ENCODE results near the gene DPP7.

The DPP7 gene

DNA sequence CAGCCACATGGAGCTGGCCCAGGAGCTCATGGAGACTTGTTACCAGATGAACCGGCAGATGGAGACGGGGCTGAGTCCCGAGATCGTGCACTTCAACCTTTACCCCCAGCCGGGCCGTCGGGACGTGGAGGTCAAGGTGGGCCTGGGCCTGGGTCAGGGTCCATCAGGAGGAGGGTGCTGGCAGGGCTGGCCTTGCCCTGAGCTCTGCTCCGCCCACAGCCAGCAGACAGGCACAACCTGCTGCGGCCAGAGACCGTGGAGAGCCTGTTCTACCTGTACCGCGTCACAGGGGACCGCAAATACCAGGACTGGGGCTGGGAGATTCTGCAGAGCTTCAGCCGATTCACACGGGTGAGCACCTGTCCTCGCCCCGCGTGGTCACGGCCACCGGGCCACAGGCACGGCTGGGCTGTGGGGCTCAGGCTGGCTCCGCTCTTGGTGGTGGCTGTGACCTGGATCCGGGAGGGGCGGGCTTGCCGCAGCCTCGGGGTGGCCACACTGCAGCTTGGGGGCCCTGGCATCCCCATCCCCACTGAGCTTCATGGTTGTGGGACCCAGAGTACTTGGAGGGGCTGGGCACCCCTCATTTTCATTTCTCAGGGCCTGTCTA, 7.1 kb downstream of the DPP7 start:
- TF ChIP-seq, protein P1, sequence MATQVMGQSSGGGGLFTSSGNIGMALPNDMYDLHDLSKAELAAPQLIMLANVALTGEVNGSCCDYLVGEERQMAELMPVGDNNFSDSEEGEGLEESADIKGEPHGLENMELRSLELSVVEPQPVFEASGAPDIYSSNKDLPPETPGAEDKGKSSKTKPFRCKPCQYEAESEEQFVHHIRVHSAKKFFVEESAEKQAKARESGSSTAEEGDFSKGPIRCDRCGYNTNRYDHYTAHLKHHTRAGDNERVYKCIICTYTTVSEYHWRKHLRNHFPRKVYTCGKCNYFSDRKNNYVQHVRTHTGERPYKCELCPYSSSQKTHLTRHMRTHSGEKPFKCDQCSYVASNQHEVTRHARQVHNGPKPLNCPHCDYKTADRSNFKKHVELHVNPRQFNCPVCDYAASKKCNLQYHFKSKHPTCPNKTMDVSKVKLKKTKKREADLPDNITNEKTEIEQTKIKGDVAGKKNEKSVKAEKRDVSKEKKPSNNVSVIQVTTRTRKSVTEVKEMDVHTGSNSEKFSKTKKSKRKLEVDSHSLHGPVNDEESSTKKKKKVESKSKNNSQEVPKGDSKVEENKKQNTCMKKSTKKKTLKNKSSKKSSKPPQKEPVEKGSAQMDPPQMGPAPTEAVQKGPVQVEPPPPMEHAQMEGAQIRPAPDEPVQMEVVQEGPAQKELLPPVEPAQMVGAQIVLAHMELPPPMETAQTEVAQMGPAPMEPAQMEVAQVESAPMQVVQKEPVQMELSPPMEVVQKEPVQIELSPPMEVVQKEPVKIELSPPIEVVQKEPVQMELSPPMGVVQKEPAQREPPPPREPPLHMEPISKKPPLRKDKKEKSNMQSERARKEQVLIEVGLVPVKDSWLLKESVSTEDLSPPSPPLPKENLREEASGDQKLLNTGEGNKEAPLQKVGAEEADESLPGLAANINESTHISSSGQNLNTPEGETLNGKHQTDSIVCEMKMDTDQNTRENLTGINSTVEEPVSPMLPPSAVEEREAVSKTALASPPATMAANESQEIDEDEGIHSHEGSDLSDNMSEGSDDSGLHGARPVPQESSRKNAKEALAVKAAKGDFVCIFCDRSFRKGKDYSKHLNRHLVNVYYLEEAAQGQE (IDR thresholded peaks at IDR 0.05; ENCODE audit: insufficient read depth in 1 of 2, low read depth in 2 of 2, low read length in 2 of 2): no peak
- TF ChIP-seq FOXP2 (optimal IDR thresholded peaks at IDR 0.05; ENCODE audit: borderline replicate concordance, extremely low read depth, extremely low read length, insufficient read depth): no peak
- no peak for TF ChIP-seq TAF1 (IDR thresholded peaks at IDR 0.05; ENCODE audit: borderline replicate concordance, insufficient read depth, low read length)
- TF ChIP-seq POLR2AphosphoS5 (IDR thresholded peaks at IDR 0.05; ENCODE audit: low read depth, low read length): no peak
- TF ChIP-seq SIN3A (IDR thresholded peaks at IDR 0.05; ENCODE audit: borderline replicate concordance, insufficient read depth, low read length): no peak

DNA sequence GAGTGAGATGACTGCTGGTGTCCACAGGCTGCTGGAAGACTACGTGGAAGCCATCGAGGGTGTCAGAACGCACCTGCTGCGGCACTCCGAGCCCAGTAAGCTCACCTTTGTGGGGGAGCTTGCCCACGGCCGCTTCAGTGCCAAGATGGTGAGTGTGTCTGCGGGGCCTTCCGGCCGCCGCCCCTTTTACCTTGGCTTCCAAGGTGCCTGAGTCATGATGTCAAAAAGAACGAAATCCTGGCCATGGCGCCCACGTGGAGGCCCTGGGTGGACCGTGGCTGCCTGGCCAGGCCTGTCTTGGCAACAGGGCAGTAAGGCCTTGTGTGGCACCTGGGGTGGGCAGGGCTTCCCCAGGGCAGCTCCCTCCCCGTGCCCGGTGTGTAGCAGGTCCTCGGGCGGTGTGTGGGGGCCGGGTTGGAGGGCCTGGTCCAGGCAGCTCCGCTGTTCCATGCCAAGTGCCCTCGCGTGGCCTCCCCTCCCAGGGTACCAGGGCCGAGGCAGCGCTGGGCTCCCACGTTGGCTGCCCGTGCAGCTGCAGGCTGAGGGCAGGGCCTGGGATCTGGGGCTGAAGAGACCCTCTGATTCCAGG, 7.8 kb downstream of the DPP7 start:
- TF ChIP-seq FOXP2 (optimal IDR thresholded peaks at IDR 0.05; ENCODE audit: borderline replicate concordance, extremely low read depth, extremely low read length, insufficient read depth) (no peak), POLR2AphosphoS5 (IDR thresholded peaks at IDR 0.05; ENCODE audit: low read depth, low read length) (no peak), TAF1 (IDR thresholded peaks at IDR 0.05; ENCODE audit: borderline replicate concordance, insufficient read depth, low read length) (no peak), SIN3A (IDR thresholded peaks at IDR 0.05; ENCODE audit: borderline replicate concordance, insufficient read depth, low read length) (no peak)
- TF ChIP-seq, protein P1 (IDR thresholded peaks at IDR 0.05; ENCODE audit: insufficient read depth in 1 of 2, low read depth in 2 of 2, low read length in 2 of 2): no peak

DNA sequence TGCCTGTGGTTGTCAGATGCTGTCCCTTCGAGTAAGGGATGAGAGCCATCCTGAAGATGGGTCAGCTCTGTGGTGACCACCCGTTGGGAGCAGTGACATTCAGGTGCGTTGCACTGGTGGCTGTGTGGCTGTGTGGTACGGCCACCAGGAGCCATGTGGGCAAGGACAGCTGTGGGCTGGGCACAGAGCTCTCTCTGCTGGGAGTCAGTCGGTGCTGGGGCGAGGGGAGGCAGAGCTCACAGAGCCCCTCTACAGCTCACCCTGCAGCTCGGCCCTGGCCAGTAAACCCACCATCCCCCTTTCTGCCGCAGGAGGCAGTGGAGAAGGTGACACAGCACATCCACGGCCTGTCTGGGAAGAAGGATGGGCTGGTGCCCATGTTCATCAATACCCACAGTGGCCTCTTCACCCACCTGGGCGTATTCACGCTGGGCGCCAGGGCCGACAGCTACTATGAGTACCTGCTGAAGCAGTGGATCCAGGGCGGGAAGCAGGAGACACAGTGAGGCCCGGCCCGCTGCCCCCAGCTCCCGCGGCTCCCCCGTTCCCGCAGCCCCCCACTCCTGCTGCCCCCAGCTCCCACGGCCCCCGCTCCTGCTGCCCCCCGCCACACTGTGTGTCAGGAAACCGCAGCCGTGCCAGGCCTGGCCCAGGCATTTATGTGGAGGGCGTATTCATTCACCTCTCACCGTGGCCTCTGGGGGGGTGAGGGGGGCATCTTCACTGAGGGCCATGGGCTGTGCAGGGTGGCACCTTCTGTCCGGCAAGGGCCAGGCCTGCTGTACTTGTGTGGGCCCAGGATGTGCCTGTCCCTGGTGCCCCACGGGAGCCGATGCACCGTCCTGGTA, 8.5 kb downstream of the DPP7 start:
- TF ChIP-seq TAF1 (IDR thresholded peaks at IDR 0.05; ENCODE audit: borderline replicate concordance, insufficient read depth, low read length): no peak
- TF ChIP-seq, protein P1 (IDR thresholded peaks at IDR 0.05; ENCODE audit: insufficient read depth in 1 of 2, low read depth in 2 of 2, low read length in 2 of 2): no peak
- TF ChIP-seq SIN3A (IDR thresholded peaks at IDR 0.05; ENCODE audit: borderline replicate concordance, insufficient read depth, low read length): no peak
- TF ChIP-seq POLR2AphosphoS5 (IDR thresholded peaks at IDR 0.05; ENCODE audit: low read depth, low read length): no peak
- TF ChIP-seq FOXP2 (optimal IDR thresholded peaks at IDR 0.05; ENCODE audit: borderline replicate concordance, extremely low read depth, extremely low read length, insufficient read depth): no peak

DNA sequence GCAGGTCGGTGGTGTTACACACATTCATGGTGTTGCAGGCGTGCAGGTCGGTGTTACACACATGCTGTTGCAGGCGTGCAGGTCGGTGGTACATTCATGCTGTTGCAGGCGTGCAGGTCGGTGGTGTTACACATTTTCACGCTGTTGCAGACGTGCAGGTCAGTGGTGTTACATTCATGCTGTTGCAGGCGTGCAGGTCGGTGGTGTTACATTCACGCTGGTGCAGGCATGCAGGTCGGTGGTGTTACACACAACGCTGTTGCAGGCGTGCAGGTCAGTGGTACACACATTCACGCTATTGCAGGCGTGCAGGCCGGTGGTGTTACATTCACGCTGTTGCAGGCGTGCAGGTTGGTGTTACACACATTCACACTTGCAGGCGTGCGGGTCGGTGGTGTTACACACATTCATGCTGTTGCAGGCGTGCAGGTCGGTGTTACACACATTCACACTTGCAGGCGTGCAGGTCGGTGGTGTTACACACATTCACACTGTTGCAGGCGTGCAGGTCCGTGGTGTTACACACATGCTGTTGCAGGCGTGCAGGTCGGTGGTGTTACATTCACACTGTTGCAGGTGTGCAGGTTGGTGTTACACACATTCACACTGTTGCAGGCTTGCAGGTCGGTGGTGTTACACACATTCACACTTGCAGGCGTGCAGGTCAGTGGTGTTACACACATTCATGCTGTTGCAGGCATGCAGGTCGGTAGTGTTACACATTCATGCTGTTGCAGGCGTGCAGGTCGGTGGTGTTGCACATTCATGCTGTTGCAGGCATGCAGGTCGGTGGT, 11.1 kb downstream of the DPP7 start:
- TF ChIP-seq FOXP2 (optimal IDR thresholded peaks at IDR 0.05; ENCODE audit: borderline replicate concordance, extremely low read depth, extremely low read length, insufficient read depth): no peak
- TF ChIP-seq TAF1 (IDR thresholded peaks at IDR 0.05; ENCODE audit: borderline replicate concordance, insufficient read depth, low read length): no peak
- no peak for TF ChIP-seq SIN3A (IDR thresholded peaks at IDR 0.05; ENCODE audit: borderline replicate concordance, insufficient read depth, low read length)
- no peak for TF ChIP-seq POLR2AphosphoS5 (IDR thresholded peaks at IDR 0.05; ENCODE audit: low read depth, low read length)
- TF ChIP-seq, protein P1 (IDR thresholded peaks at IDR 0.05; ENCODE audit: insufficient read depth in 1 of 2, low read depth in 2 of 2, low read length in 2 of 2): no peak

All from PFSK-1 (cell line).